ENCODE measurements around the gene ARHGAP12.

DNA sequence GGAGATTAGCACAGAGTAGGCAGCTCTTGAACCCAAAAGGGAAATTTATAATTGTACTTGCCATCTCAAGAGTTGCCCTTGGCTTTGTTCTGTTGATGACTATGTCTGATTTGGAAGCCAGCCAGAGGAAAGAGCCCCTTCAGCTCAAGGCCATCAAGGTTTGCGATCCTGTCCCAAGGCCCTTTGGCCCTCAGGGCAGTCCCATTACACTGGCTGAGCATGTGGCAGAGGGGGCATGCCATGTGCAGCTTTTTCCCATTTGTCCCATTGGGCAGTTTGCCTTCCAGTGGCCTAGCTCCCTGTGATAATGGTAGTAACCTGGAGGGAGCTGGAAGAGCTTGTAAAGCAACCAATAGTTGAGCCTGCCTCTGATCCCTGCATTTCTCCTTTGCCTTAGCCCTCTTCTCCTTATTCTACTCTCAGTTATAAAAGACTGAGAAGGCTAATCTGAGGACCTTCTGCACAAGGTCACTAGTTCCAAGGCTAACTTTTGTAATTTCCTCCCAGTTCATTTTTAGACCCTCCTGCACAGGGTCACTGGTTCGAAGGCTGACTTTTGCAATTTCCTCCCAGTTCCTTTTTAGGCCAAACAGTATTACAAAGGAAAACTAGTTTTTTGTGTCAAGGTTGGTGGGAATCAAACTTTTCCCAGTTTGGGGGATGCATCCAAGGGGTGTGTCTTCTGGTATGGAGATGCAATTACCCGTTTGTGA, 31.0 kb upstream of the ARHGAP12 start:
- TF ChIP-seq, protein P1, sequence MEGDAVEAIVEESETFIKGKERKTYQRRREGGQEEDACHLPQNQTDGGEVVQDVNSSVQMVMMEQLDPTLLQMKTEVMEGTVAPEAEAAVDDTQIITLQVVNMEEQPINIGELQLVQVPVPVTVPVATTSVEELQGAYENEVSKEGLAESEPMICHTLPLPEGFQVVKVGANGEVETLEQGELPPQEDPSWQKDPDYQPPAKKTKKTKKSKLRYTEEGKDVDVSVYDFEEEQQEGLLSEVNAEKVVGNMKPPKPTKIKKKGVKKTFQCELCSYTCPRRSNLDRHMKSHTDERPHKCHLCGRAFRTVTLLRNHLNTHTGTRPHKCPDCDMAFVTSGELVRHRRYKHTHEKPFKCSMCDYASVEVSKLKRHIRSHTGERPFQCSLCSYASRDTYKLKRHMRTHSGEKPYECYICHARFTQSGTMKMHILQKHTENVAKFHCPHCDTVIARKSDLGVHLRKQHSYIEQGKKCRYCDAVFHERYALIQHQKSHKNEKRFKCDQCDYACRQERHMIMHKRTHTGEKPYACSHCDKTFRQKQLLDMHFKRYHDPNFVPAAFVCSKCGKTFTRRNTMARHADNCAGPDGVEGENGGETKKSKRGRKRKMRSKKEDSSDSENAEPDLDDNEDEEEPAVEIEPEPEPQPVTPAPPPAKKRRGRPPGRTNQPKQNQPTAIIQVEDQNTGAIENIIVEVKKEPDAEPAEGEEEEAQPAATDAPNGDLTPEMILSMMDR (conservative IDR thresholded peaks at IDR 0.05; ENCODE audit: low read length): no peak
- no peak for TF ChIP-seq EZH2phosphoT487 (IDR thresholded peaks at IDR 0.05; ENCODE audit: borderline replicate concordance)

All from Loucy (cell line).